Measurements from ENCODE around the gene EYS. TPM values are rescaled to one million over a fixed set of nuclear protein-coding genes. Genes with fewer than 3 reads are reported as not detected.
A peak's percentile ranks its signal among the peaks of the same experiment; 100 is the strongest.

The EYS gene
- polyA plus RNA-seq (2013), result 0.25 TPM

DNA sequence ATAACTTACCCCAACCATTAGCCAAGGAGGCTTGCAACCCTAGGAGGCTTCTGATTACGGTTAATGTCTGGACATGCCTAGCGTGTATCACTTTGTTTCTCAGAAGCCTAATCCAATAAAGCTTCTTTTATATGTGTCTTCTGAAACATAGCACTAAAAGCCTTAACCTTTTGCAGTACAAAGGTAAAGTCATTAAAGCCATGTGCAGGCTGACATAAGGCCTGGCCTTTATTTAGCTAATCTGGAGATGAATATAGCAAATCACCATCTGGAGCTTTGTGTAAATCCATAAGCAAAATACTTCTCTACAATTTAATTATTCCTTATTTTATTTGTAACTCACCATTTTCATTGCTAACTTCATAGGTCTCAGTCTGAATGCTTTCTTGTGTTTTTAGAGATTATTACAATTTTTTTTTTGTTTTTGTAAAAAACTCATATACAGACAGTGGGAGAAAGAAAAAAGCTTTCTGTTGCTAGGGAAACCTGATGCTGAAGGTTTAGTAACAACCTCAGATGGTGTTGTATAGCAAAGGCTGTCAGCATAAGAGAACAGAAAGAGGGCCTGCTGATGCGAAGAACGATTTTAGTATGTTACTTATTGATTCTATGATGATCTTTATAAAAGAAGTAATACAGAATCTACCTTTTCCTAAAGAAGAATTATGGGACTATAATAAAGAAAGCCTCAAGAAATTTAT lies at the start of gene EYS:
TSS of gene EYS (minus strand) at position 101 of the 701 bp plus-strand sequence. CDS start 211,816 bp downstream, outside the sequence.
- no peaks in the 10 kb centered on the region for H3K9me3 ChIP-seq (ENCODE audit: control extremely low read depth in 1 of 5, control insufficient read depth in 4 of 5, insufficient read depth in 2 of 5, low read depth in 1 of 5, low read length in 4 of 5)
- CTCF ChIA-PET, result no interaction called here
- no peak within 1 kb of the TSS for H3K27ac ChIP-seq (ENCODE audit: insufficient read depth in 1 of 2, low read depth in 1 of 2, low read length in 2 of 2, poor library complexity in 1 of 2, severe bottlenecking in 2 of 2)
- no peak within 1 kb of the TSS for H3K4me3 ChIP-seq (ENCODE audit: control insufficient read depth in 1 of 7, extremely low read depth in 1 of 7, insufficient read depth in 4 of 7, low read depth in 2 of 7, low read length in 6 of 7)
- WGBS (ENCODE audit: insufficient coverage), result 100% methylated on average over 2 of the region's 4 CpGs
- H3K4me1 ChIP-seq (ENCODE audit: control extremely low read depth in 1 of 4, control insufficient read depth in 4 of 4, insufficient read depth in 4 of 4, low read length in 3 of 4), result no peaks in the 10 kb centered on the region
- POLR2A ChIA-PET, result no interaction called here
- H3K36me3 ChIP-seq (ENCODE audit: control insufficient read depth in 4 of 4, insufficient read depth in 4 of 4, low read length in 3 of 4), result no peaks in the 10 kb centered on the region
- DNase-seq, result no peak
- no peaks in the 10 kb centered on the region for H3K27me3 ChIP-seq (replicated peaks in 2 of 5; ENCODE audit: control insufficient read depth in 4 of 5, insufficient read depth in 5 of 5, low read length in 4 of 5)

DNA sequence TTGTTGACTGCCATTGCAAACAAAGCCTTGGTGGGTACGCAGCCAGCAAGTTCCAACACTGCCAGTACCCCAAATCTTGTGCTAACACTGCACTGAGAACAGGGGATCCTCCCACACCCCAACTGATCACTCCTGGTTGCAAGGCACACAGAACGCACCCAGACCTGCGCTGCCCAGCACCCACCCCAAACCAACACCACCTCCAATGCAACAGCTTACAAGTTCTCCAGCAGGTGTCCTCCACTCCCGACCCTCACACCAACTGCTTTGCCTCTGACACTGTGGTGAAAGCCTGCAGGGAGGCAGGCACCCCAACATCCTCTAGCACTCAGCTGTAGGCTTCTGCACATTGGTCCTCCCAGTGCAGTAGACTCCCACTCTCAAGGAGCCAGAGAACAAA lies 39.3 kb upstream of the EYS start:
- Histone ChIP-seq H3K27ac (ENCODE audit: insufficient read depth in 1 of 2, low read depth in 1 of 2, low read length in 2 of 2, poor library complexity in 1 of 2, severe bottlenecking in 2 of 2) (no peak overlapping the region), H3K4me1 (ENCODE audit: control extremely low read depth in 1 of 4, control insufficient read depth in 4 of 4, insufficient read depth in 4 of 4, low read length in 3 of 4) (no peaks in the 10 kb centered on the region), H3K4me3 (ENCODE audit: control insufficient read depth in 1 of 7, extremely low read depth in 1 of 7, insufficient read depth in 4 of 7, low read depth in 2 of 7, low read length in 6 of 7) (no peak overlapping the region), H3K9me3 (ENCODE audit: control extremely low read depth in 1 of 5, control insufficient read depth in 4 of 5, insufficient read depth in 2 of 5, low read depth in 1 of 5, low read length in 4 of 5) (peaks cover 0 to 4% (median 0%) of the 10 kb centered on the region in 5 experiments), H3K36me3 (ENCODE audit: control insufficient read depth in 4 of 4, insufficient read depth in 4 of 4, low read length in 3 of 4) (no peaks in the 10 kb centered on the region), H3K27me3 (replicated peaks in 2 of 5; ENCODE audit: control insufficient read depth in 4 of 5, insufficient read depth in 5 of 5, low read length in 4 of 5) (no peaks in the 10 kb centered on the region)
- 80% methylated on average over 1 of the region's 4 CpGs for WGBS (ENCODE audit: insufficient coverage)
- ChIA-PET CTCF (no interaction called here), POLR2A (no interaction called here)
- no peak for DNase-seq

DNA sequence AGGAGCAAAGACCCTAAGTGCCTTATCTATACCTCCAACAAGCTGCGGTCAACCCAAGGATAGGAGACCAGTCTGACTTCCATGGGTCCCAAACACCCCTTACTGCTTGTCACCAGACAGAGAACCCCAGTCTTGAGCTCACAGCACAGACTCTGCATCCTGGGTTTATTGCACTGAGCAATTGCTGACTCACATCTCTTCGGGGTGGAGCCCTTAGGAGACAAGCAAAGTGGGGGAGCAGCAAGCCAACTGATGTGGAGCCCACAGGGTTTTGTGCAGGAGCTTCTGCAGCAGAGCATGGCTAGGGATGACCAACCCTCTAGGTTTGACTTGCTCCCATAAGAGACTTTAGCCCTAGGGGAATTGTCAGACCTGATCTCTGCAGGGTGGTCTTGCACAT lies 38.6 kb upstream of the EYS start:
- no peak for DNase-seq
- H3K36me3 ChIP-seq (ENCODE audit: control insufficient read depth in 4 of 4, insufficient read depth in 4 of 4, low read length in 3 of 4), result no peaks in the 10 kb centered on the region
- H3K4me3 ChIP-seq (ENCODE audit: control insufficient read depth in 1 of 7, extremely low read depth in 1 of 7, insufficient read depth in 4 of 7, low read depth in 2 of 7, low read length in 6 of 7), result no peak overlapping the region
- ChIA-PET CTCF (no interaction called here), POLR2A (no interaction called here)
- H3K27ac ChIP-seq (ENCODE audit: insufficient read depth in 1 of 2, low read depth in 1 of 2, low read length in 2 of 2, poor library complexity in 1 of 2, severe bottlenecking in 2 of 2), result no peak overlapping the region
- 87% methylated on average over 2 of the region's 2 CpGs for WGBS (ENCODE audit: insufficient coverage)
- no peaks in the 10 kb centered on the region for H3K27me3 ChIP-seq (replicated peaks in 2 of 5; ENCODE audit: control insufficient read depth in 4 of 5, insufficient read depth in 5 of 5, low read length in 4 of 5)
- peaks cover 0 to 4% (median 0%) of the 10 kb centered on the region in 5 experiments for H3K9me3 ChIP-seq (ENCODE audit: control extremely low read depth in 1 of 5, control insufficient read depth in 4 of 5, insufficient read depth in 2 of 5, low read depth in 1 of 5, low read length in 4 of 5)
- no peaks in the 10 kb centered on the region for H3K4me1 ChIP-seq (ENCODE audit: control extremely low read depth in 1 of 4, control insufficient read depth in 4 of 4, insufficient read depth in 4 of 4, low read length in 3 of 4)

DNA sequence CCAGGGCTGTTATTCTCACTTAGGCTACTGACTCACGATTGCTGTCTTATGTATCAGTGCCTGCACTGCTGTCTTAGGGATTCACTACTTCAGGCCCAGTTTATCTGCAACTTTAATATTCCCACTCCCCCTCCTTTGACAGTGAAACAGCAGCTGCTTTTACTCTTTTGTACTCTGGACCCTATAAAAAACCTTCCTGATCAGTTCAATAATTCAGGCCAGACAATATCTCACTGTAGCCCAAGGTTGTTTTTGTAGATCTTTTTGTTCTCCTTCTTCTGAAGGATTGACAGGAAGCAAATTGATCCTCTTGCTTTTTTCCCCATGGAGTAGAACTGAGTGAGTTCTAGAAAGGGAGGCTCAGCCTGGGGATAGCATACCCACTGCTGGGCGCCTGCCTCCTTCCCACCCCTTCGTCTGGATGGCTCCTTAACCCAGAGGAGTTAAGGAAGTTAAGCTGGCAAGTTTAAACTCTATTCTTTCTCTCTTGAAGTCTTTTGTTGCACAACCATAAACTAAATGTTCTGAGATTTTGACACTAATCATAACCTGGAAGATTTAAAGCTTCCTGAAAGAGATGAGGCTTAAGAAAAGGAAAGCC lies 22.0 kb upstream of the EYS start:
- no peak for DNase-seq
- ChIA-PET POLR2A (no interaction called here), CTCF (no interaction called here)
- Histone ChIP-seq H3K27me3 (replicated peaks in 2 of 5; ENCODE audit: control insufficient read depth in 4 of 5, insufficient read depth in 5 of 5, low read length in 4 of 5) (no peaks in the 10 kb centered on the region), H3K27ac (ENCODE audit: insufficient read depth in 1 of 2, low read depth in 1 of 2, low read length in 2 of 2, poor library complexity in 1 of 2, severe bottlenecking in 2 of 2) (no peak overlapping the region), H3K4me3 (ENCODE audit: control insufficient read depth in 1 of 7, extremely low read depth in 1 of 7, insufficient read depth in 4 of 7, low read depth in 2 of 7, low read length in 6 of 7) (no peak overlapping the region), H3K9me3 (ENCODE audit: control extremely low read depth in 1 of 5, control insufficient read depth in 4 of 5, insufficient read depth in 2 of 5, low read depth in 1 of 5, low read length in 4 of 5) (no peaks in the 10 kb centered on the region), H3K36me3 (ENCODE audit: control insufficient read depth in 4 of 4, insufficient read depth in 4 of 4, low read length in 3 of 4) (no peaks in the 10 kb centered on the region), H3K4me1 (ENCODE audit: control extremely low read depth in 1 of 4, control insufficient read depth in 4 of 4, insufficient read depth in 4 of 4, low read length in 3 of 4) (no peaks in the 10 kb centered on the region)
- 0% methylated on average over 1 of the region's 3 CpGs for WGBS (ENCODE audit: insufficient coverage)

DNA sequence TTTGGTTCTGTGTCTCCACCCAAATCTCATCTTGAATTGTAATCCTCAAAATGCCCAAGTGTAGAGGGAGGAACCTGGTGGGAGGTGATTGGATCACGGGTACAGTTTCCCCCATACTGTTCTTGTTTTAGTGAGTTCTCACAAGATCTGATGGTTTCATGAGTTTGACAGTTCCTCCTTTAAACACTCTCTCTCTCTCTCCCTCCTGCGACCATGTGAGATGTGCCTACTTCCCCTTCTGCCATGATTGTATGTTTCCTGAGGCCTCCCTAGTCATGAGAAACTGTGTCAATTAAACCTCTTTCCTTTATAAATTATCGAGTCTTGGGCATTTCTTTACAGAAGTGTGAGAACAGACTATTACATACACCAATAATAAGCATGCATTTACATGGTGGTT lies 12.1 kb upstream of the EYS start:
- peak in 2 of 3 donors; percentile 35 to 50 for DNase-seq
- Histone ChIP-seq H3K36me3 (ENCODE audit: control insufficient read depth in 4 of 4, insufficient read depth in 4 of 4, low read length in 3 of 4) (no peaks in the 10 kb centered on the region), H3K4me1 (ENCODE audit: control extremely low read depth in 1 of 4, control insufficient read depth in 4 of 4, insufficient read depth in 4 of 4, low read length in 3 of 4) (peaks cover 0 to 5% (median 0%) of the 10 kb centered on the region in 4 experiments), H3K27ac (ENCODE audit: insufficient read depth in 1 of 2, low read depth in 1 of 2, low read length in 2 of 2, poor library complexity in 1 of 2, severe bottlenecking in 2 of 2) (no peak overlapping the region), H3K9me3 (ENCODE audit: control extremely low read depth in 1 of 5, control insufficient read depth in 4 of 5, insufficient read depth in 2 of 5, low read depth in 1 of 5, low read length in 4 of 5) (peaks cover 0 to 6% (median 0%) of the 10 kb centered on the region in 5 experiments), H3K4me3 (ENCODE audit: control insufficient read depth in 1 of 7, extremely low read depth in 1 of 7, insufficient read depth in 4 of 7, low read depth in 2 of 7, low read length in 6 of 7) (no peak overlapping the region), H3K27me3 (replicated peaks in 2 of 5; ENCODE audit: control insufficient read depth in 4 of 5, insufficient read depth in 5 of 5, low read length in 4 of 5) (no peaks in the 10 kb centered on the region)
- WGBS (ENCODE audit: insufficient coverage), result 8% methylated on average over 2 of the region's 3 CpGs
- ChIA-PET POLR2A (no interaction called here), CTCF (no interaction called here)

DNA sequence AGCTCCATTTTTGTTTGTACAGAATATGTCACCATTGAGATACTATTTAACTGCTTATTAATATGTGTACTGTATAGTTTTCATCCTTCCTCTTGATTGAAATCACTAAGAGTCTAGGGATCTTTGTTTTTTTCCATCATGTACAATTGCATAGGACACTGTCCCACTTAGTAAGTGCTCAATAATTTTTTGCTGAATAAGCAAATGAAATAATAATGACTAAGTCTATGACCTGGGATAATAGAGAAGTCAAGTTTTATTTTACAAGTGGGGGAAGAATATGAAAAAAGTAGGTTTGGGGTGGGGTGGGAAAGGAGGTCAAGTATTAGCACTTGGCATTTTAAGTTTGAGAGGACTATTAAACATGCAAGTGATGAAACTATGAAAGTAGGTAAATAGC lies 4.5 kb upstream of the EYS start:
- H3K9me3 ChIP-seq (ENCODE audit: control extremely low read depth in 1 of 5, control insufficient read depth in 4 of 5, insufficient read depth in 2 of 5, low read depth in 1 of 5, low read length in 4 of 5), result no peaks in the 10 kb centered on the region
- CTCF ChIA-PET, result no interaction called here
- H3K4me3 ChIP-seq (ENCODE audit: control insufficient read depth in 1 of 7, extremely low read depth in 1 of 7, insufficient read depth in 4 of 7, low read depth in 2 of 7, low read length in 6 of 7), result no peak overlapping the region
- POLR2A ChIA-PET, result no interaction called here
- H3K27me3 ChIP-seq (replicated peaks in 2 of 5; ENCODE audit: control insufficient read depth in 4 of 5, insufficient read depth in 5 of 5, low read length in 4 of 5), result no peaks in the 10 kb centered on the region
- H3K36me3 ChIP-seq (ENCODE audit: control insufficient read depth in 4 of 4, insufficient read depth in 4 of 4, low read length in 3 of 4), result no peaks in the 10 kb centered on the region
- H3K4me1 ChIP-seq (ENCODE audit: control extremely low read depth in 1 of 4, control insufficient read depth in 4 of 4, insufficient read depth in 4 of 4, low read length in 3 of 4), result no peaks in the 10 kb centered on the region
- DNase-seq, result no peak
- no peak overlapping the region for H3K27ac ChIP-seq (ENCODE audit: insufficient read depth in 1 of 2, low read depth in 1 of 2, low read length in 2 of 2, poor library complexity in 1 of 2, severe bottlenecking in 2 of 2)

DNA sequence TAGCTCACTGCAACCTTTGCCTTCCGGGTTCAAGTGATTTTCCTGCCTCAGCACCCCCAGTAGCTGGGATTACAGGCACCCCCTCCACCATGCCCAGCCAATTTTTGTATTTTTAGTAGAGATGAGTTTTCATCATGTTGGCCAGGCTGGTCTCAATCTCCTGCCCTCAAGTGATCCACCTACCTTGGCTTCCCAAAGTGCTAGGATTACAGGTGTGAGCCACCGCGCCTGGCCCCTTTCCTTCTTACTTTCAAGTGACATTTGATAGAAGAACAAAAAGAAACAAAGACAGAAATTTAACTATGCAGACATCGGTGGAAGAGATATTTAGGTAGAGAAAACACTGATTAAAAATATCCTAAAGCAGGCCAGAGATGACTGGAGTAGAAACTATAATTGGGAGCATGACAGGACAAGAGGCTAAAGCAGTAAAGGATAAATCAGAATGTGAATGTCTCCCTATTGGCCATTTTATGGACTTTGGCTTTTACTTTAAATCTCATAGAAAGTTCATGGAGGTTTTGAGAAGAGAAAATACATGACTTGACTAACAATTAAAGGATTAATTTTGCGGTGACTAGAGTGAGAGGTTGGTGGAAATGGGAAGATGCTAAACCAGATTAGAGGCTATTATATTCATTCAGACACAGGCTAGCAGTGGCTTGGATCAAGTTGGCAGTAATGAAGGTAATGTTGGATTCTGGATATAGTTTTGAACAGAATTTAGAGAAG lies 2.2 kb upstream of the EYS start:
- H3K9me3 ChIP-seq (ENCODE audit: control extremely low read depth in 1 of 5, control insufficient read depth in 4 of 5, insufficient read depth in 2 of 5, low read depth in 1 of 5, low read length in 4 of 5), result no peaks in the 10 kb centered on the region
- CTCF ChIA-PET, result no interaction called here
- no peak for DNase-seq
- POLR2A ChIA-PET, result no interaction called here
- H3K27ac ChIP-seq (ENCODE audit: insufficient read depth in 1 of 2, low read depth in 1 of 2, low read length in 2 of 2, poor library complexity in 1 of 2, severe bottlenecking in 2 of 2), result no peak overlapping the region
- no peaks in the 10 kb centered on the region for H3K36me3 ChIP-seq (ENCODE audit: control insufficient read depth in 4 of 4, insufficient read depth in 4 of 4, low read length in 3 of 4)
- H3K27me3 ChIP-seq (replicated peaks in 2 of 5; ENCODE audit: control insufficient read depth in 4 of 5, insufficient read depth in 5 of 5, low read length in 4 of 5), result no peaks in the 10 kb centered on the region
- no peaks in the 10 kb centered on the region for H3K4me1 ChIP-seq (ENCODE audit: control extremely low read depth in 1 of 4, control insufficient read depth in 4 of 4, insufficient read depth in 4 of 4, low read length in 3 of 4)
- no peak overlapping the region for H3K4me3 ChIP-seq (ENCODE audit: control insufficient read depth in 1 of 7, extremely low read depth in 1 of 7, insufficient read depth in 4 of 7, low read depth in 2 of 7, low read length in 6 of 7)
- 100% methylated on average over 3 of the region's 5 CpGs for WGBS (ENCODE audit: insufficient coverage)
